Activated CD8-positive, alpha-beta memory T cell treated with anti-CD3 and anti-CD28 coated beads for 4 hours (primary cell): ENCODE data around the gene ALLC.
"Not testable (repeated sequence)": the region's sequence is repeated elsewhere in the genome, so short reads cannot be mapped to it uniquely, and the experiment has no call there.

Experiments used
- DNase-seq, 2 donors: peaks; one replicate each; pipeline ENCODE4 v3.0.0-alpha.2; 2020; ENCODE audit warnings: low read depth in 2 of 2

Gene ALLC

GRCh38 chr2:3654531-3655225 lies 3.3 kb upstream of the ALLC start:
- no peak for DNase-seq

GRCh38 chr2:3655871-3656761 lies 1.9 kb upstream of the ALLC start:
- DNase-seq: no peak

GRCh38 chr2:3656762-3657721 lies 958 bp upstream of the ALLC start:
- DNase-seq: no peak

GRCh38 chr2:3659447-3660432 lies 1.7 kb downstream of the ALLC start:
- DNase-seq: no peak

- DNase-seq: not testable (repeated sequence)
Observed at GRCh38 chr2:3660640-3661039, 2.6 kb downstream of the ALLC start.

GRCh38 chr2:3661149-3661660 lies 3.2 kb downstream of the ALLC start:
- no peak for DNase-seq

- DNase-seq: no peak
Observed at GRCh38 chr2:3662239-3662638, 4.2 kb downstream of the ALLC start.

- DNase-seq: no peak
Observed at GRCh38 chr2:3664118-3664517, 6.1 kb downstream of the ALLC start.

GRCh38 chr2:3664925-3665324 lies 6.9 kb downstream of the ALLC start:
- DNase-seq: no peak

- DNase-seq: no peak
Observed at GRCh38 chr2:3665886-3666612, 8.0 kb downstream of the ALLC start.

- DNase-seq: no peak
Observed at GRCh38 chr2:3666613-3666975, 8.6 kb downstream of the ALLC start.

GRCh38 chr2:3667151-3667631 lies 9.2 kb downstream of the ALLC start:
- DNase-seq: no peak

GRCh38 chr2:3669656-3670055 lies 11.7 kb downstream of the ALLC start:
- DNase-seq: no peak

- DNase-seq: no peak
Observed at GRCh38 chr2:3670376-3670775, 12.4 kb downstream of the ALLC start.

- no peak for DNase-seq
Observed at GRCh38 chr2:3670941-3671340, 12.9 kb downstream of the ALLC start.

GRCh38 chr2:3672861-3673678 lies 15.1 kb downstream of the ALLC start:
- DNase-seq: no peak

- DNase-seq: no peak
Observed at GRCh38 chr2:3674066-3674845, 16.3 kb downstream of the ALLC start.

- no peak for DNase-seq
Observed at GRCh38 chr2:3675687-3676086, 17.7 kb downstream of the ALLC start.
